ENCODE measurements around the gene NGRN.
"Not testable (repeated sequence)": the region's sequence is repeated elsewhere in the genome, so short reads cannot be mapped to it uniquely, and the experiment has no call there.

NGRN gene

GRCh38 chr15:90234096-90234988 lies 31.1 kb upstream of the NGRN start, which contains the start of gene GDPGP1:
Gene GDPGP1 (plus strand): TSS chr15:90234209. CDS start chr15:90240909, 6,700 bp downstream.
- peak; percentile 26 for DNase-seq (ENCODE audit: low read depth)

GRCh38 chr15:90239371-90239770 lies 26.1 kb upstream of the NGRN start:
- DNase-seq (ENCODE audit: low read depth): no peak

- no peak for DNase-seq (ENCODE audit: low read depth)
Observed at GRCh38 chr15:90240856-90241255, 24.6 kb upstream of the NGRN start.

- no peak for DNase-seq (ENCODE audit: low read depth)
Observed at GRCh38 chr15:90241343-90242192, 23.9 kb upstream of the NGRN start.

- DNase-seq (ENCODE audit: low read depth): no peak
Observed at GRCh38 chr15:90243943-90244639, 21.4 kb upstream of the NGRN start.

- DNase-seq (ENCODE audit: low read depth): no peak
Observed at GRCh38 chr15:90248789-90249202, 16.7 kb upstream of the NGRN start.

- DNase-seq (ENCODE audit: low read depth): peak; percentile 90
Observed at GRCh38 chr15:90249203-90249863, 16.1 kb upstream of the NGRN start, which contains the start of gene TTLL13. Gene TTLL13 (plus strand): TSS chr15:90249556. CDS start chr15:90250631, 1,075 bp downstream.

- DNase-seq (ENCODE audit: low read depth): no peak
Observed at GRCh38 chr15:90257776-90258175, 7.7 kb upstream of the NGRN start.

- no peak for DNase-seq (ENCODE audit: low read depth)
Observed at GRCh38 chr15:90259524-90259923, 5.9 kb upstream of the NGRN start.

GRCh38 chr15:90260731-90261130 lies 4.7 kb upstream of the NGRN start:
- not testable (repeated sequence) for DNase-seq (ENCODE audit: low read depth)

GRCh38 chr15:90261811-90262210 lies 3.7 kb upstream of the NGRN start:
- DNase-seq (ENCODE audit: low read depth): peak; percentile 80

- no peak for DNase-seq (ENCODE audit: low read depth)
Observed at GRCh38 chr15:90262426-90262825, 3.0 kb upstream of the NGRN start.

- peak; percentile 32 for DNase-seq (ENCODE audit: low read depth)
Observed at GRCh38 chr15:90264671-90265070, 801 bp upstream of the NGRN start.

- DNase-seq (ENCODE audit: low read depth): peak; percentile 66
Observed at GRCh38 chr15:90266061-90266431, 574 bp downstream of the NGRN start.

- DNase-seq (ENCODE audit: low read depth): peak; percentile 45
Observed at GRCh38 chr15:90266485-90266884, 1.0 kb downstream of the NGRN start.

- DNase-seq (ENCODE audit: low read depth): no peak
Observed at GRCh38 chr15:90268415-90268814, 2.9 kb downstream of the NGRN start.

GRCh38 chr15:90270502-90271150 lies 5.2 kb downstream of the NGRN start:
- no peak for DNase-seq (ENCODE audit: low read depth)

GRCh38 chr15:90271459-90272166 lies 6.1 kb downstream of the NGRN start:
- no peak for DNase-seq (ENCODE audit: low read depth)

GRCh38 chr15:90278467-90278866 lies 13.0 kb downstream of the NGRN start:
- DNase-seq (ENCODE audit: low read depth): not testable (repeated sequence)

- DNase-seq (ENCODE audit: low read depth): not testable (repeated sequence)
Observed at GRCh38 chr15:90280743-90281142, 15.3 kb downstream of the NGRN start.

Data from ELR (cell line).